IMR-90 (cell line): ENCODE results near the gene ARHGEF10L. TPM values are rescaled to one million over a fixed set of nuclear protein-coding genes. Genes with fewer than 3 reads are reported as not detected.
"Not testable (repeated sequence)": the region's sequence is repeated elsewhere in the genome, so short reads cannot be mapped to it uniquely, and the experiment has no call there.

Experiments
- ATAC-seq: fragments of 200-7000 bp; cut with Tn5 transposase; 2 replicates; pipeline ENCODE4 v1.9.1; 2020; ENCODE audit warnings: low read depth, mild to moderate bottlenecking, moderate library complexity
- BruUV-seq: library from RNA; stranded (reverse); fragments of 400-500 nt; replicated peaks from 2 replicates; lab custom pipeline; 2021; lab: Mats Ljungman, UMichigan
- CTCF ChIA-PET: fragments of 300-600 bp; formaldehyde crosslinking; extraction: SDS; loops from one replicate; lab custom pipeline; 2021; ENCODE audit warnings: antibody characterized with exemption; lab: Yijun Ruan, JAX
- POLR2A ChIA-PET: fragments of 300-600 bp; sonication (Branson Sonifier 250); formaldehyde crosslinking; loops from one replicate; lab custom pipeline; 2022; ENCODE audit warnings: antibody characterized with exemption; ENCODE audit not compliant: unreplicated experiment; lab: Charles Lee
- DNase-seq: peaks from one replicate; pipeline ENCODE4 v3.0.0; 2013
- H2AFZ ChIP-seq: replicated peaks from 2 replicates; pipeline ENCODE3; 2013; ENCODE audit warnings: low read length, mild to moderate bottlenecking; ENCODE audit not compliant: poor library complexity
- H2AK5ac ChIP-seq: 2 replicates; pipeline ENCODE4 v1.6.1; 2013; ENCODE audit warnings: low read depth, low read length, inconsistent platforms
- H2AK9ac ChIP-seq: replicated peaks from 2 replicates; pipeline ENCODE3; 2013; ENCODE audit warnings: mild to moderate bottlenecking, low read depth, low read length, moderate library complexity; ENCODE audit not compliant: poor library complexity
- H2BK120ac ChIP-seq: 2 replicates; pipeline ENCODE4 v1.6.1; 2013; ENCODE audit warnings: low read depth, low read length, inconsistent platforms
- H2BK15ac ChIP-seq: 3 replicates; pipeline ENCODE4 v1.6.1; 2013; ENCODE audit warnings: low read depth, low read length, inconsistent platforms
- H2BK20ac ChIP-seq: 2 replicates; pipeline ENCODE4 v1.6.1; 2013; ENCODE audit warnings: low read depth, mild to moderate bottlenecking, inconsistent platforms, low read length, moderate library complexity
- H2BK5ac ChIP-seq: 2 replicates; pipeline ENCODE4 v1.6.1; 2013; ENCODE audit warnings: mild to moderate bottlenecking, low read depth, low read length, inconsistent platforms; ENCODE audit not compliant: poor library complexity, severe bottlenecking
- H3K14ac ChIP-seq: replicated peaks from 2 replicates; pipeline ENCODE4 v1.6.1; 2013; ENCODE audit warnings: low read depth, low read length, inconsistent platforms
- H3K18ac ChIP-seq: 2 replicates; pipeline ENCODE4 v1.6.1; 2013; ENCODE audit warnings: low read depth, low read length, control low read depth
- H3K23ac ChIP-seq: 2 replicates; pipeline ENCODE4 v1.6.1; 2013; ENCODE audit warnings: low read depth, low read length, inconsistent platforms
- H3K27ac ChIP-seq: 2 replicates; pipeline ENCODE4 v1.5.1; 2013; ENCODE audit warnings: mild to moderate bottlenecking, control low read depth, low read length; ENCODE audit not compliant: insufficient read depth
- H3K27me3 ChIP-seq: 2 replicates; pipeline ENCODE4 v1.6.1; 2013; ENCODE audit warnings: low read length; ENCODE audit not compliant: control insufficient read depth, insufficient read depth
- H3K36me3 ChIP-seq: 2 replicates; pipeline ENCODE4 v1.6.1; 2013; ENCODE audit warnings: low read length, mixed read lengths; ENCODE audit not compliant: control insufficient read depth, insufficient read depth
- H3K4ac ChIP-seq: 2 replicates; pipeline ENCODE4 v1.6.1; 2013; ENCODE audit warnings: low read depth, low read length, inconsistent platforms
- H3K4me1 ChIP-seq: 2 replicates; pipeline ENCODE4 v1.6.1; 2013; ENCODE audit warnings: low read length, mixed read lengths; ENCODE audit not compliant: control insufficient read depth, insufficient read depth
- H3K4me2 ChIP-seq: 2 replicates; pipeline ENCODE4 v1.6.1; 2013; ENCODE audit warnings: low read depth, mild to moderate bottlenecking, control low read depth, low read length, moderate library complexity
- H3K4me3 ChIP-seq: 2 replicates; pipeline ENCODE4 v1.5.1; 2013; ENCODE audit warnings: low read depth, mild to moderate bottlenecking, control low read depth, low read length, moderate library complexity; ENCODE audit not compliant: insufficient read depth
- H3K56ac ChIP-seq: 2 replicates; pipeline ENCODE4 v1.6.1; 2013; ENCODE audit warnings: low read length, inconsistent platforms; ENCODE audit not compliant: insufficient read depth; ENCODE audit errors: extremely low read depth
- H3K79me1 ChIP-seq, 2 experiments: 2 replicates each; pipeline ENCODE4 v1.6.1; 2013; ENCODE audit warnings: low read length in 2 of 2, inconsistent platforms in 1 of 2, low read depth in 1 of 2
- H3K9ac ChIP-seq: 2 replicates; pipeline ENCODE4 v1.6.1; 2013; ENCODE audit warnings: low read depth, low read length, control low read depth
- H3K9me1 ChIP-seq: 2 replicates; pipeline ENCODE4 v1.6.1; 2013; ENCODE audit warnings: low read length, inconsistent platforms; ENCODE audit not compliant: insufficient read depth
- H3K9me3 ChIP-seq: 2 replicates; pipeline ENCODE4 v1.6.1; 2013; ENCODE audit warnings: low read length; ENCODE audit not compliant: control insufficient read depth, insufficient read depth
- H4K20me1 ChIP-seq: 2 replicates; pipeline ENCODE4 v1.6.1; 2013; ENCODE audit warnings: low read length, inconsistent platforms; ENCODE audit not compliant: insufficient read depth
- H4K5ac ChIP-seq: 2 replicates; pipeline ENCODE4 v1.6.1; 2013; ENCODE audit warnings: mild to moderate bottlenecking, low read depth, low read length, control low read depth
- H4K8ac ChIP-seq, 2 experiments: 2 replicates each; pipeline ENCODE4 v1.6.1; 2013; ENCODE audit warnings: low read depth in 2 of 2, low read length in 2 of 2, control low read depth in 1 of 2, inconsistent platforms in 1 of 2
- H4K91ac ChIP-seq: 2 replicates; pipeline ENCODE4 v1.6.1; 2013; ENCODE audit warnings: low read depth, low read length, inconsistent platforms; ENCODE audit not compliant: insufficient read depth
- CHD1 ChIP-seq: IDR thresholded peaks from 2 replicates; pipeline ENCODE4 v1.6.1; 2012; ENCODE audit warnings: low read depth, low read length, improper control_type of control experiment
- MXI1 ChIP-seq: IDR thresholded peaks from 2 replicates; pipeline ENCODE4 v1.6.1; 2012; ENCODE audit warnings: low read depth, mild to moderate bottlenecking, low read length, moderate library complexity, borderline replicate concordance
- WGBS, 2 experiments: methylation state at CpG; one replicate each; pipeline versions ENCODE4 v1.1.5 to v1.1.7; 2013; ENCODE audit warnings: missing lambda C conversion rate in 2 of 2; ENCODE audit not compliant: insufficient read length in 1 of 2; ENCODE audit errors: extremely low coverage in 2 of 2; 5-methylcytosine and 5-hydroxymethylcytosine counted together
- dilution Hi-C: fragments of 300-500 bp; cut with HindIII; formaldehyde crosslinking; loops from one replicate; pipeline ENCODE4 v1.14.3; 2018; ENCODE audit warnings: low sequenced_read_pairs; ENCODE audit not compliant: unreplicated experiment
- in situ Hi-C: fragments of 300-500 bp; cut with MboI; formaldehyde crosslinking; loops from 3 replicates; pipeline ENCODE4 v1.14.3; 2019; ENCODE audit warnings: low sequenced_read_pairs, inconsistent platforms, mixed read lengths
- intact Hi-C: fragments of 100-400 bp; cut with micrococcal nuclease; formaldehyde crosslinking; loops from 2 replicates; pipeline ENCODE4 v1.10.0; 2022
- polyA plus RNA-seq, 3 experiments: library from polyadenylated mRNA; depleted of rRNA; stranded (reverse); fragments of >200 nt; gene quantifications; 2 replicates each; pipeline ENCODE4 v1.2.3, GENCODE V29; 2012; ENCODE audit warnings: low replicate concordance in 1 of 3
- total RNA-seq: library from RNA; depleted of rRNA; stranded (reverse); fragments of >200 nt; gene quantifications from 2 replicates; pipeline ENCODE4 v1.2.3, GENCODE V29; 2012

The ARHGEF10L gene
- total and polyA plus RNA-seq, 2 of the 4 experiments (the other 2 are of a cell fraction): 4.8 to 12.4 TPM

DNA sequence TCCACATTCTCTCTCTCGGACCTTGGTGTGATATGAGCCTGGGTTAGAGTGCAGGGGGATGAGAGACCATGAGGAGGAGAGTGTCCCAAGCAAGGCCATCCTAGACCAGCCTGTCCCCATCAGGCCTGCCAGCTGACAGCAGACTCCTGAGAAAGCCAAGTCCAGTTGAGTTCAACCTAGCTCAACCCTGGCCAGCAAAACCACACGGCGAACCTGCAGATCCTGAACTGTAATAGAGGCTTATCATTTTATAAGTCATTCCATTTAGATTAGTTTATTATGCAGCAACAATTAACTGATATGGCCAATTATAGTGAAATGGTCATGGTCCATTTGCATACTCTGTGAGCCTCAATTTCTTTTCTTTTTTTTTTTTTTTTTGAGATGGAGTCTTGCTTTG is 36.4 kb upstream of the ARHGEF10L start:
- H2AFZ ChIP-seq: peak overlapping the region; percentile 21
- ChIA-PET CTCF (interaction anchor here (0.7 to 4.2 kb wide), 9 partner anchors 8 to 109 kb away, joined by 3 to 53 read pairs (median 5); no protein-coding TSS in a partner anchor), POLR2A (no interaction called here)
- intact Hi-C loops: loop anchor here (5.0 kb wide), 1 partner anchor 84 kb away; no protein-coding TSS in a partner anchor
- no TSS peak for BruUV-seq
- no peak overlapping the region for H3K27ac ChIP-seq
- no peaks in the 10 kb centered on the region for H3K9me3 ChIP-seq
- ATAC-seq (no peak), DNase-seq (no peak)
- dilution Hi-C loops: no loop called here
- no CpG with 5 or more reads among the region's 3 CpGs for WGBS, 2 experiments
- no peak overlapping the region for H2AK9ac ChIP-seq
- no peak overlapping the region; the same call in 1 of the 2 replicates for H2AK5ac ChIP-seq
- no peak overlapping the region for H3K9ac ChIP-seq
- no peaks in the 10 kb centered on the region for H3K27me3 ChIP-seq
- in situ Hi-C loops: loop anchor here (5.0 kb wide), 1 partner anchor 104 kb away; no protein-coding TSS in a partner anchor
- no peaks in the 10 kb centered on the region for H3K9me1 ChIP-seq
- no peak overlapping the region for H2BK15ac ChIP-seq
- no peak overlapping the region for H3K4me3 ChIP-seq
- H4K8ac ChIP-seq: no peak overlapping the region
- no peak overlapping the region for H2BK120ac ChIP-seq
- no peak overlapping the region for H3K23ac ChIP-seq
- H3K36me3 ChIP-seq: no peaks in the 10 kb centered on the region
- no peak overlapping the region for H3K4me2 ChIP-seq
- H3K14ac ChIP-seq: no peak overlapping the region
- H2BK20ac ChIP-seq: no peak overlapping the region
- H3K4me1 ChIP-seq: no peaks in the 10 kb centered on the region
- H3K4ac ChIP-seq: no peak overlapping the region
- no peaks in the 10 kb centered on the region for H4K20me1 ChIP-seq
- H2BK5ac ChIP-seq: no peak overlapping the region
- no peak overlapping the region for H3K18ac ChIP-seq
- no peak for TF ChIP-seq CHD1
- no peak for TF ChIP-seq MXI1
- no peak overlapping the region for H3K56ac ChIP-seq
- no peaks in the 10 kb centered on the region for H3K79me1 ChIP-seq
- no peak overlapping the region for H4K91ac ChIP-seq
- H4K5ac ChIP-seq: no peak overlapping the region

DNA sequence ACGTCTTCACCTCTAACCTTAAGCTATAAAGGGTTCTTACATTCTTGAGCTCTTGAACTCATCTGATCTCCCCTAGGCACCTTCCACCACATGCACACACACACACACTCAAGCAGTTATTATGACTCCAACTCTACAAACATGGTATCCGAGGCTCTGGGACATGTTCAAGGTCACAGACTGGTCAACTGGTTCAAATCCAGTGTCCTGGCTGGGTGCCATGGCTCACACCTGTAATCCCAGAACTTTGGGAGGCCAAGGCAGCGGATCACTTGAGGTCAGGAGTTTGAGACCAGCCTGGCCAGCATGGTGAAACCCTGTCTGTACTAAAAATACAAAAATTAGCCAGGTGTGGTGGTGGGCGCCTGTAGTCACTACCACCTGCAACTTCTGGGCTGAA is 32.3 kb upstream of the ARHGEF10L start:
- dilution Hi-C loops, intact Hi-C loops, H3K56ac ChIP-seq, H4K20me1 ChIP-seq, H4K5ac ChIP-seq, H3K9ac ChIP-seq, ATAC-seq, in situ Hi-C loops, H3K14ac ChIP-seq, H3K79me1 ChIP-seq, H3K18ac ChIP-seq, H4K8ac ChIP-seq, BruUV-seq, H3K36me3 ChIP-seq, H2BK15ac ChIP-seq, H3K27me3 ChIP-seq, H3K9me1 ChIP-seq, H2AFZ ChIP-seq, H2AK5ac ChIP-seq, H4K91ac ChIP-seq, H3K4me2 ChIP-seq, H3K23ac ChIP-seq, H3K4ac ChIP-seq, POLR2A ChIA-PET, H2BK120ac ChIP-seq, H3K9me3 ChIP-seq, H2AK9ac ChIP-seq, H3K4me1 ChIP-seq, H3K27ac ChIP-seq, H2BK20ac ChIP-seq, DNase-seq, H2BK5ac ChIP-seq, H3K4me3 ChIP-seq: not testable (repeated sequence)
- no CpG with 5 or more reads among the region's 4 CpGs for WGBS, 2 experiments
- CTCF ChIA-PET: interaction anchor here (1.0 to 1.1 kb wide), 2 partner anchors 12 to 100 kb away, joined by 4 read pairs; no protein-coding TSS in a partner anchor
